Measurements from ENCODE around the gene RFLNA.

Gene RFLNA

DNA sequence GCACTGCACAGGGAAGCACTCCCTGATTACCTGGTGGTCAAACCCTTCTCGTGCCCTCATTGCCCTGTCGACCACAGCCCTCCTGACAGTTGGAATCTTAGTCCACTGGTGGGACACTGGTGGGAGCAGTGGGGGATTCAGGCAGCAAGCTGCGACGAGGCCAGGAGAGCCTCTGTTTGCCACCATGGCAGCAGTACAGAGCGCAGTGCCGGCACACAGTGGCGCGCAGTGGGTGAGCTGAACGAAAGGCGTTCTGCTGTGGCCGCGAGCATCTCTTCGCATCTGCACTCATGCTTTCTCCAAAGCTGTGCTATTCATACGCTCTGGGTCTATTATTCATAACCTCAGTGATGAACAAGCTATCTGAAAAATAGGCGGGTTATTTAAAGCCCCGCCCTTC is 14.3 kb downstream of the RFLNA start:
- H3F3A ChIP-seq (ENCODE audit: low read depth), result no peaks in the 10 kb centered on the region
- no peaks in the 10 kb centered on the region for H3K9me3 ChIP-seq (ENCODE audit: insufficient read depth, low read depth, low read length)
- H3K9me2 ChIP-seq (replicated peaks; ENCODE audit: low read depth, low read length), result no peaks in the 10 kb centered on the region
- H3K27me3 ChIP-seq (ENCODE audit: insufficient read depth, low read length, poor library complexity, severe bottlenecking), result no peaks in the 10 kb centered on the region
- no peak for TF ChIP-seq EZH2phosphoT487 (IDR thresholded peaks at IDR 0.05; ENCODE audit: borderline replicate concordance)
- TF ChIP-seq, protein P1, sequence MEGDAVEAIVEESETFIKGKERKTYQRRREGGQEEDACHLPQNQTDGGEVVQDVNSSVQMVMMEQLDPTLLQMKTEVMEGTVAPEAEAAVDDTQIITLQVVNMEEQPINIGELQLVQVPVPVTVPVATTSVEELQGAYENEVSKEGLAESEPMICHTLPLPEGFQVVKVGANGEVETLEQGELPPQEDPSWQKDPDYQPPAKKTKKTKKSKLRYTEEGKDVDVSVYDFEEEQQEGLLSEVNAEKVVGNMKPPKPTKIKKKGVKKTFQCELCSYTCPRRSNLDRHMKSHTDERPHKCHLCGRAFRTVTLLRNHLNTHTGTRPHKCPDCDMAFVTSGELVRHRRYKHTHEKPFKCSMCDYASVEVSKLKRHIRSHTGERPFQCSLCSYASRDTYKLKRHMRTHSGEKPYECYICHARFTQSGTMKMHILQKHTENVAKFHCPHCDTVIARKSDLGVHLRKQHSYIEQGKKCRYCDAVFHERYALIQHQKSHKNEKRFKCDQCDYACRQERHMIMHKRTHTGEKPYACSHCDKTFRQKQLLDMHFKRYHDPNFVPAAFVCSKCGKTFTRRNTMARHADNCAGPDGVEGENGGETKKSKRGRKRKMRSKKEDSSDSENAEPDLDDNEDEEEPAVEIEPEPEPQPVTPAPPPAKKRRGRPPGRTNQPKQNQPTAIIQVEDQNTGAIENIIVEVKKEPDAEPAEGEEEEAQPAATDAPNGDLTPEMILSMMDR (conservative IDR thresholded peaks at IDR 0.05; ENCODE audit: low read length), result no peak
- H3K4me3 ChIP-seq (ENCODE audit: low read length, poor library complexity, severe bottlenecking), result no peak overlapping the region
- H3K9ac ChIP-seq (ENCODE audit: low read depth, low read length, poor library complexity, severe bottlenecking), result no peak overlapping the region
- no peak overlapping the region for H3K4me2 ChIP-seq (ENCODE audit: low read depth, low read length, poor library complexity, severe bottlenecking)
- no peaks in the 10 kb centered on the region for H3K36me3 ChIP-seq (ENCODE audit: insufficient read depth, low read length)
- H3K4me1 ChIP-seq (ENCODE audit: insufficient read depth, low read length, poor library complexity, severe bottlenecking), result no peaks in the 10 kb centered on the region
- H2AFZ ChIP-seq (ENCODE audit: low read length), result no peak overlapping the region
- no peaks in the 10 kb centered on the region for H4K20me1 ChIP-seq (ENCODE audit: insufficient read depth, low read length, poor library complexity, severe bottlenecking)
- no peaks in the 10 kb centered on the region for H3K79me2 ChIP-seq (ENCODE audit: insufficient read depth, low read length)

DNA sequence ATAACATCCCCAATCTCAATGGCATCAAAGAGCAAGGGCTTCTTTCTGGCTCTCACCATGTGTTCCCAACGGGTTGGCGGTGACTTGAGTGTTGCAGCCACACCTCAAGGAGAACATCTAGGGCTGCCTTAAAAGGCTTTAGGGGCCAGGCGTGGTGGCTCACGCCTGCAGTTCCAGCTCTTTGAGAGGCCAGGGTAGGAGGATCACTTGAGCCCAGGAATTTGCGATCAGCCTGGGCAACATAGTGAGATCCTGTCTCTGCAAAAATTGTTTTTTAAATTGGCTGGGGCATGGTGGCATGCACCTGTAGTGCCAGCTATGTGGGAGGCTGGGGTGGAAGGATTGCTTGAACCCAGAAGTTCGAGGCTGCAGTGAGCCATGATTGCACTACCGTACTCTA is 14.9 kb downstream of the RFLNA start:
- no peaks in the 10 kb centered on the region for H3K36me3 ChIP-seq (ENCODE audit: insufficient read depth, low read length)
- no peaks in the 10 kb centered on the region for H3K79me2 ChIP-seq (ENCODE audit: insufficient read depth, low read length)
- H3K4me3 ChIP-seq (ENCODE audit: low read length, poor library complexity, severe bottlenecking), result no peak overlapping the region
- no peaks in the 10 kb centered on the region for H3K4me1 ChIP-seq (ENCODE audit: insufficient read depth, low read length, poor library complexity, severe bottlenecking)
- H3K27me3 ChIP-seq (ENCODE audit: insufficient read depth, low read length, poor library complexity, severe bottlenecking), result no peaks in the 10 kb centered on the region
- H3K9me2 ChIP-seq (replicated peaks; ENCODE audit: low read depth, low read length), result no peaks in the 10 kb centered on the region
- H3F3A ChIP-seq (ENCODE audit: low read depth), result no peaks in the 10 kb centered on the region
- no peak for TF ChIP-seq EZH2phosphoT487 (IDR thresholded peaks at IDR 0.05; ENCODE audit: borderline replicate concordance)
- TF ChIP-seq, protein P1 (conservative IDR thresholded peaks at IDR 0.05; ENCODE audit: low read length), result no peak
- no peaks in the 10 kb centered on the region for H4K20me1 ChIP-seq (ENCODE audit: insufficient read depth, low read length, poor library complexity, severe bottlenecking)
- H2AFZ ChIP-seq (ENCODE audit: low read length), result no peak overlapping the region
- no peak overlapping the region for H3K4me2 ChIP-seq (ENCODE audit: low read depth, low read length, poor library complexity, severe bottlenecking)
- no peak overlapping the region for H3K9ac ChIP-seq (ENCODE audit: low read depth, low read length, poor library complexity, severe bottlenecking)
- H3K9me3 ChIP-seq (ENCODE audit: insufficient read depth, low read depth, low read length), result no peaks in the 10 kb centered on the region

DNA sequence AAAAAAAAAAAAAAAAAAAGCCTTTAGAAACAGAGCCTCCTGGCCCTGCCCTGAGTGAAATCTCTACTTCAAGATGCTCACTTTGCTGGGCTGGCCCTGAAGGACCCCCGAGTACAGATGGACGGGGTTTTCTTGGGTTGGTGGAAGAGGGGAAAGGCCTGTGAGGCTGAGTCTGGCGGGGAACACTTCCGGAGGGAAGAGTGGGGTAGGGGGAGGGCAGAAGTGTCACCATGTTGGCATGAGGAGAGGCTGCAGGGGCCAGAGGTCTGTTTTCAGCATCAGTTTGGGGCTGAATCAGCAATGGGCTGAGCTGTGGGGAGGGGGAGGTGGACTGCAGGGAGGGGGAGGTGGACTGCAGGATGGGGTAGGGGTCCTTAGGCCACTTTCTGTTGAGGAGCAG is 15.3 kb downstream of the RFLNA start:
- Histone ChIP-seq H3F3A (ENCODE audit: low read depth) (no peaks in the 10 kb centered on the region), H4K20me1 (ENCODE audit: insufficient read depth, low read length, poor library complexity, severe bottlenecking) (no peaks in the 10 kb centered on the region), H3K9me2 (replicated peaks; ENCODE audit: low read depth, low read length) (no peaks in the 10 kb centered on the region), H3K27me3 (ENCODE audit: insufficient read depth, low read length, poor library complexity, severe bottlenecking) (no peaks in the 10 kb centered on the region), H3K9ac (ENCODE audit: low read depth, low read length, poor library complexity, severe bottlenecking) (no peak overlapping the region), H3K79me2 (ENCODE audit: insufficient read depth, low read length) (no peaks in the 10 kb centered on the region), H3K36me3 (ENCODE audit: insufficient read depth, low read length) (no peaks in the 10 kb centered on the region), H3K4me2 (ENCODE audit: low read depth, low read length, poor library complexity, severe bottlenecking) (no peak overlapping the region), H3K4me3 (ENCODE audit: low read length, poor library complexity, severe bottlenecking) (no peak overlapping the region), H3K4me1 (ENCODE audit: insufficient read depth, low read length, poor library complexity, severe bottlenecking) (no peaks in the 10 kb centered on the region), H3K9me3 (ENCODE audit: insufficient read depth, low read depth, low read length) (no peaks in the 10 kb centered on the region), H2AFZ (ENCODE audit: low read length) (no peak overlapping the region)
- no peak for TF ChIP-seq EZH2phosphoT487 (IDR thresholded peaks at IDR 0.05; ENCODE audit: borderline replicate concordance)
- TF ChIP-seq, protein P1 (conservative IDR thresholded peaks at IDR 0.05; ENCODE audit: low read length), result no peak
